Measurements from ENCODE around the gene ENDOV. TPM values are rescaled to one million over a fixed set of nuclear protein-coding genes. Genes with fewer than 3 reads are reported as not detected.
A peak's percentile ranks its signal among the peaks of the same experiment; 100 is the strongest.

The ENDOV gene
- total RNA-seq, 1 experiment from 2014 or later: 28.0 TPM

DNA sequence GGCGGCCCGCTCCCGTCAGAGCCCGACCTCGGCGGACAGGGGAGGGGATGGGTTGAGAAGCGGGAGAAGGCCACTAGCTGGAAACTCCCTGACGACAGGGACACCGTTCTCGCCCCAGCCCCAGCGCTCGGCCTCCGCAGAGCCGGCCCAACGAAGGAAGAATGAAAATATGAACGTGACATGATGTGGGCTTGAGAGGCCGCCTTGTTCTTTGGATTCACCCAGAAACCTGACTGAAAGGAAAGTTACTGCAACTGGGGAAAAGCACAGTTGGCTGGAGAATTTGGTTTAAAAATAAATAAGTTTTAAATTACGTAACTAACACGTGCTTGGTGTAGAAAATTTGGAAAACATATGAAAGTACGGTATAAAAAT lies 40.4 kb downstream of the ENDOV start:
- POLR2A ChIA-PET: interaction anchor here (0.6 to 2.5 kb wide), 26 partner anchors 10 to 505 kb away, joined by 3 to 19 read pairs (median 6); partner anchors contain the start of genes ENDOV and RPTOR
- BruUV-seq (replicated peaks): TSS peak; percentile 85
- H3K4me1 Mint-ChIP-seq (ENCODE audit: insufficient read depth, unreplicated experiment): peaks cover 9% of the 10 kb centered on the region
- H3K36me3 Mint-ChIP-seq (ENCODE audit: insufficient read depth, unreplicated experiment): no peaks in the 10 kb centered on the region
- intact Hi-C loops (cut with micrococcal nuclease): no loop called here
- no peaks in the 10 kb centered on the region for H3K9me3 Mint-ChIP-seq (ENCODE audit: unreplicated experiment)
- peaks cover 3% of the 10 kb centered on the region for H3K27me3 Mint-ChIP-seq (ENCODE audit: insufficient read depth, unreplicated experiment)
- TF ChIP-seq, protein P1, sequence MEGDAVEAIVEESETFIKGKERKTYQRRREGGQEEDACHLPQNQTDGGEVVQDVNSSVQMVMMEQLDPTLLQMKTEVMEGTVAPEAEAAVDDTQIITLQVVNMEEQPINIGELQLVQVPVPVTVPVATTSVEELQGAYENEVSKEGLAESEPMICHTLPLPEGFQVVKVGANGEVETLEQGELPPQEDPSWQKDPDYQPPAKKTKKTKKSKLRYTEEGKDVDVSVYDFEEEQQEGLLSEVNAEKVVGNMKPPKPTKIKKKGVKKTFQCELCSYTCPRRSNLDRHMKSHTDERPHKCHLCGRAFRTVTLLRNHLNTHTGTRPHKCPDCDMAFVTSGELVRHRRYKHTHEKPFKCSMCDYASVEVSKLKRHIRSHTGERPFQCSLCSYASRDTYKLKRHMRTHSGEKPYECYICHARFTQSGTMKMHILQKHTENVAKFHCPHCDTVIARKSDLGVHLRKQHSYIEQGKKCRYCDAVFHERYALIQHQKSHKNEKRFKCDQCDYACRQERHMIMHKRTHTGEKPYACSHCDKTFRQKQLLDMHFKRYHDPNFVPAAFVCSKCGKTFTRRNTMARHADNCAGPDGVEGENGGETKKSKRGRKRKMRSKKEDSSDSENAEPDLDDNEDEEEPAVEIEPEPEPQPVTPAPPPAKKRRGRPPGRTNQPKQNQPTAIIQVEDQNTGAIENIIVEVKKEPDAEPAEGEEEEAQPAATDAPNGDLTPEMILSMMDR (IDR thresholded peaks at IDR 0.05; ENCODE audit: unreplicated experiment): no peak
- peak; percentile 56 for DNase-seq (ENCODE audit: unreplicated experiment)
- H3K4me3 Mint-ChIP-seq (ENCODE audit: unreplicated experiment): peak overlapping the region; percentile 92
- CTCF ChIA-PET: interaction anchor here (0.5 to 0.7 kb wide), 4 partner anchors 40 to 1575 kb away, joined by 3 to 4 read pairs (median 3); no protein-coding TSS in a partner anchor
- H3K27ac Mint-ChIP-seq (ENCODE audit: low read depth, unreplicated experiment): peak overlapping the region; percentile 99

DNA sequence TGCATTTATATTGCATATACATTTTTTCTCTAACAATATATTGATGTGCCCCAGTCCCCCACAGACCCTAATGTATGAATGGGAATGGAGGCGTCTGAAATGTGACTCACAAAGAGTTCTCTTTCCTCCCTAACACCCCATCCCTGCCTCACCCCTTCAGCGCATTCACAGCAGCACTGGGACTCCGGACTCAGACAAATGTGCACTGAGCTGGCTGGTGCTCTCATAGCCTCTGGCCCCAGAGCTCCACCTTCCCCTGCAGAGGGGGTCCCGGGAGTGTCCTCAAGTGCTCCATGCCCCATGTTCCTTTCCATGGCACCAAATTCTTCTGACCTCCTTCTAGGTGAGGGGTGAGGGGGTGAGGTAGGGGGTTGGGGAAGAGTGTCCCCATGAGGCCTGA lies 40.8 kb downstream of the ENDOV start:
- Mint-ChIP-seq H3K4me3 (ENCODE audit: unreplicated experiment) (peak overlapping the region; percentile 92), H3K27ac (ENCODE audit: low read depth, unreplicated experiment) (peak overlapping the region; percentile 99), H3K4me1 (ENCODE audit: insufficient read depth, unreplicated experiment) (peaks cover 9% of the 10 kb centered on the region), H3K27me3 (ENCODE audit: insufficient read depth, unreplicated experiment) (peaks cover 7% of the 10 kb centered on the region), H3K36me3 (ENCODE audit: insufficient read depth, unreplicated experiment) (no peaks in the 10 kb centered on the region), H3K9me3 (ENCODE audit: unreplicated experiment) (no peaks in the 10 kb centered on the region)
- CTCF ChIA-PET: interaction anchor here (0.7 to 0.9 kb wide), 2 partner anchors 120 to 1574 kb away, joined by 4 read pairs; no protein-coding TSS in a partner anchor
- BruUV-seq (replicated peaks): no TSS peak
- POLR2A ChIA-PET: interaction anchor here (0.6 to 2.5 kb wide), 15 partner anchors 10 to 444 kb away, joined by 3 to 19 read pairs (median 7); partner anchors contain the start of gene RPTOR
- intact Hi-C loops (cut with micrococcal nuclease): no loop called here
- TF ChIP-seq, protein P1 (IDR thresholded peaks at IDR 0.05; ENCODE audit: unreplicated experiment): no peak
- DNase-seq (ENCODE audit: unreplicated experiment): no peak

DNA sequence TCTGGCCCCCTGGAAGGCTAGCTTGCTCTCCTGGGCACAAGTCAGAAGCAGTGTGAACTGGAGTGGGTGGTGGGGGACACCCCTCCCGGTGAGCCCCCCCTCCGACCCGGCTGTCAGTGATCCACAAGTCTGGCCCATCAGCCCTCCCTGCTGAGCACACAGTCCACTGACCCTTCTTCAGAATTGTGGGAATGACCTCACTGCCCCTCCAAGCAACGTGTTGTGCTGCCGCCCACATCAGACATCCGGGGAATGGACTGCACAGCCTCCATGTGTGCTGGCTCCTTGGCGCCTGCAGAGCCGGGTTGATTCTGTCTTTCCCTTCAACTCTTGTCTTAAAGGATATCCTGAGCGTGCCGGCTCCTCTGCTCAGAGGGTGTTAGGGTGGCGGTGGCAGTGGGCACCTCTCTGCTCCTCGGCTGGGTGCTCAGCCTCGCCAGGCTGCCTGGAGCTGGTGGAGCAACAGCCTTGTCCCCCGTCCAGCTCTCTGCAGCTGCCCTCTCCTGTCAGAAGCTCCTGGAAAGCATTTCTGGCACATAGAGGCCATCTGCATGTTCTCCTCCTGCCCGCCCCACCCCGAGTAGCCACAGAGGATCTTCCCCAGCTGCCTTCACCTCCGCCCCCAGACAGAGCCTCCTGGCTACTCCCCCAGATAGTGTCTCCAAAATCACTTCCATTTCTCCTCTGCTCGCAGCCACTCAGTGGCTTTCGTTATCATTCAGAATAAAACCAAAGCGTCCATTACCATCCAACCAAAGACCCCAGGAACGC lies 41.7 kb downstream of the ENDOV start:
- intact Hi-C loops (cut with micrococcal nuclease): no loop called here
- Mint-ChIP-seq H3K36me3 (ENCODE audit: insufficient read depth, unreplicated experiment) (no peaks in the 10 kb centered on the region), H3K4me3 (ENCODE audit: unreplicated experiment) (no peak overlapping the region), H3K9me3 (ENCODE audit: unreplicated experiment) (no peaks in the 10 kb centered on the region), H3K27ac (ENCODE audit: low read depth, unreplicated experiment) (no peak overlapping the region), H3K27me3 (ENCODE audit: insufficient read depth, unreplicated experiment) (peaks cover 13% of the 10 kb centered on the region), H3K4me1 (ENCODE audit: insufficient read depth, unreplicated experiment) (peaks cover 9% of the 10 kb centered on the region)
- ChIA-PET POLR2A (interaction anchor here (0.6 to 2.5 kb wide), 5 partner anchors 42 to 739 kb away, joined by 3 to 19 read pairs (median 3); no protein-coding TSS in a partner anchor), CTCF (interaction anchor here (0.9 kb wide), 1 partner anchor 119 kb away, joined by 4 read pairs; no protein-coding TSS in a partner anchor)
- DNase-seq (ENCODE audit: unreplicated experiment): no peak
- no TSS peak for BruUV-seq (replicated peaks)
- TF ChIP-seq, protein P1 (IDR thresholded peaks at IDR 0.05; ENCODE audit: unreplicated experiment): no peak

DNA sequence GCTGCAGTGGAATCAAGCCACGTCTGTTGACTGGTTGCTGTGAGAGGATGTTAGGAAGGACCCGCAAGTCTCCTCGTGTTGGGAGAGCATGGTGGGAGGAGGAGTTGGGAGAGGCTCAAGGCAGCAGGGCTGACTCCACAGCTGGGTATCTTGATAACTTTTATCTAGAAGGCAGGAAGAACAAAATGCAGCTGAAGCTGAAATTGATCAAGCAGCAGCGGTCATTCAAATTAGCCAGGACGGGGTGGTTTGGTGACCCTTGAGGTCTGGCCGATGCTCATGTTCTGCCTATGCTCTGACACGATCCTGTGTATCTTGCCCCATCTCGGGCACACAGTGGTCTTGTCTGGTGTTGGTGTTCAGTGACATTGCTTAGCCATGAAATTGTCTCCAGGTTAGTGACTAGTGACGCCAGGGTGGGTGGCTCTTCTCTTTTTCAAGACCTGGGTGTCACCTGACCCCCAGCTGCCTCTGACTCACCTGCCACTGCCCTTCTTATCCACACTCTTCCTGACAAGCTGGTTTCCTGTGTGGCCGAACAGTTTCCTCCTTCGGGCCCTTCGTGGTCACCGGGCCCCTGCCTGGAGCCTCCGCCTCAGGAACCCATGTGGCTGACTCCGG lies 42.4 kb downstream of the ENDOV start:
- Mint-ChIP-seq H3K36me3 (ENCODE audit: insufficient read depth, unreplicated experiment) (no peaks in the 10 kb centered on the region), H3K4me3 (ENCODE audit: unreplicated experiment) (no peak overlapping the region), H3K27ac (ENCODE audit: low read depth, unreplicated experiment) (no peak overlapping the region), H3K9me3 (ENCODE audit: unreplicated experiment) (no peaks in the 10 kb centered on the region), H3K27me3 (ENCODE audit: insufficient read depth, unreplicated experiment) (peaks cover 13% of the 10 kb centered on the region), H3K4me1 (ENCODE audit: insufficient read depth, unreplicated experiment) (peaks cover 9% of the 10 kb centered on the region)
- ChIA-PET POLR2A (interaction anchor here (0.6 to 0.7 kb wide), 2 partner anchors 402 to 740 kb away, joined by 3 read pairs; no protein-coding TSS in a partner anchor), CTCF (no interaction called here)
- no TSS peak for BruUV-seq (replicated peaks)
- TF ChIP-seq, protein P1 (IDR thresholded peaks at IDR 0.05; ENCODE audit: unreplicated experiment): no peak
- DNase-seq (ENCODE audit: unreplicated experiment): no peak
- intact Hi-C loops (cut with micrococcal nuclease): no loop called here

Measured in MCF 10A (cell line).